DND-41 (cell line): ENCODE results near the gene CGB5.

Experiments used
- CTCF ChIP-seq: IDR thresholded peaks from 2 replicates; pipeline ENCODE4 v1.5.1; 2012; ENCODE audit warnings: borderline replicate concordance, low read length, moderate library complexity, mild to moderate bottlenecking; ENCODE audit not compliant: poor library complexity, severe bottlenecking; ENCODE audit errors: extremely low read depth
- EZH2 ChIP-seq: IDR thresholded peaks from 3 replicates; pipeline ENCODE4 v1.6.1; 2012; ENCODE audit warnings: borderline replicate concordance, low read depth, mild to moderate bottlenecking, moderate library complexity, low read length, inconsistent platforms; ENCODE audit not compliant: severe bottlenecking

- no peak for TF ChIP-seq CTCF
- TF ChIP-seq EZH2: no peak
Observed at GRCh38 chr19:49014123-49014869, 29.4 kb upstream of the CGB5 start.
